Measurements from ENCODE around the gene AQR. TPM values are rescaled to one million over a fixed set of nuclear protein-coding genes. Genes with fewer than 3 reads are reported as not detected.
"Not testable (repeated sequence)": the region's sequence is repeated elsewhere in the genome, so short reads cannot be mapped to it uniquely, and the experiment has no call there.

AQR gene
- total RNA-seq, 2 donors from 2014 or later = 12.5 to 14.5 TPM

- Histone ChIP-seq H3K4me3 (no peak overlapping the region), H3K36me3 (no peaks in the 10 kb centered on the region), H3K27me3 (no peaks in the 10 kb centered on the region), H3K4me1 (no peaks in the 10 kb centered on the region), H3K27ac (no peak overlapping the region), H3K9me3 (no peaks in the 10 kb centered on the region)
- DNase-seq (ENCODE audit: low spot score) = no peak
- no peak for TF ChIP-seq CTCF (IDR thresholded peaks at IDR 0.05)
Measured at GRCh38 chr15:34976743-34977142, 7.2 kb upstream of the AQR start.

DNA sequence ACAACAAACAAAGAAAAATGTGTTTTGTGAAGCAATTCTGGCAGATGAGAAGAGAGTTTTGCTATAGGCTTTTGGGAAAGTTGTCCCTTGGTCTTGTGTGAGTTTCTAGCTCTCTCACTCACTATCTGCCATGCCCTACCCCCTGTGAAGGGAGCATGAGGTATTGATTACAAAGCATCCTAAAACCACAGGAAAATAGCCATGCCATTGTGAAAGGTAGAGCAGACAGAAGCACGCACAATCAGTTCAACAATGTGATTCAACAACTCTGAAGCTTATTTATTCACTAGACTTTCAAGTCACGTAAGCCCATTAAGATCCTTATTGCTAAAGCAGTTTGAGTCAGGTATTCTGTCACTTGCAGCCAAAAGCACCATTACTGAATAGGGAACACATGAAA is 6.5 kb upstream of the AQR start:
- Histone ChIP-seq H3K4me1 (no peaks in the 10 kb centered on the region), H3K36me3 (no peaks in the 10 kb centered on the region), H3K9me3 (no peaks in the 10 kb centered on the region), H3K4me3 (no peak overlapping the region), H3K27ac (no peak overlapping the region), H3K27me3 (no peaks in the 10 kb centered on the region)
- no peak for TF ChIP-seq CTCF (IDR thresholded peaks at IDR 0.05)
- DNase-seq (ENCODE audit: low spot score) = no peak

- H3K4me3 ChIP-seq = no peak overlapping the region
- H3K27me3 ChIP-seq = no peaks in the 10 kb centered on the region
- no peak for TF ChIP-seq CTCF (IDR thresholded peaks at IDR 0.05)
- no peak for DNase-seq (ENCODE audit: low spot score)
- H3K4me1 ChIP-seq = peaks cover 0 to 9% of the 10 kb centered on the region in 2 donors
- H3K27ac ChIP-seq = no peak overlapping the region
- H3K9me3 ChIP-seq = no peaks in the 10 kb centered on the region
- H3K36me3 ChIP-seq = no peaks in the 10 kb centered on the region
Measured at GRCh38 chr15:34973512-34973911, 4.0 kb upstream of the AQR start.

DNA sequence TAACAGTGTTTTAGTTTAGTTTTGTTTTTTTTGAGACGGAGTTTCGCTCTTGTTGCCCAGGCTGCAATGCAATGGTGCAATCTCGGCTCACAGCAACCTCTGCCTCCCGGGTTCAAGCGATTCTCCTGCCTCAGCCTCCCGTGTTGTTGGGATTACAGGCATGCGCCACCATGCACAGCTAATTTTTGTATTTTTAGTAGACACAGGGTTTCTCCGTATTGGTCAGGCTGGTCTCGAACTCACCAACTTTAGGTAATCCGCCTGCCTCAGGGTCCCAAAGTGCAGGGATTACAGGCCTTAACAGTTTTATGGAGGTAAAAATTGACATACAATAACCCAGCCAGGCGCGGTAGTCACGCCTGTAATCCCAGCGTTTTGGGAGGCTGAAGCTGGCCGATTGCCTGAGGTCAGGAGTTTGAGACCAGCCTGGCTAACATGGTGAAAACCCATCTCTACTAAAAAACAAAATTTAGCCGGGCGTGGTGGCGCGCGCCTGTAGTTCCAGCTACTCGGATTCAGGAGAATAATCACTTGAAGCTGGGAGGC is 629 bp upstream of the AQR start:
- DNase-seq (ENCODE audit: low spot score); H3K27me3 ChIP-seq; H3K36me3 ChIP-seq; H3K9me3 ChIP-seq: not testable (repeated sequence)
- Histone ChIP-seq H3K4me3 (peak overlapping the region; percentile 71 to 83), H3K27ac (peak overlapping the region; percentile 75), H3K4me1 (peaks cover 0 to 30% of the 10 kb centered on the region in 2 donors)
- peak in 1 of 2 donors; percentile 1 for TF ChIP-seq CTCF (IDR thresholded peaks at IDR 0.05)

DNA sequence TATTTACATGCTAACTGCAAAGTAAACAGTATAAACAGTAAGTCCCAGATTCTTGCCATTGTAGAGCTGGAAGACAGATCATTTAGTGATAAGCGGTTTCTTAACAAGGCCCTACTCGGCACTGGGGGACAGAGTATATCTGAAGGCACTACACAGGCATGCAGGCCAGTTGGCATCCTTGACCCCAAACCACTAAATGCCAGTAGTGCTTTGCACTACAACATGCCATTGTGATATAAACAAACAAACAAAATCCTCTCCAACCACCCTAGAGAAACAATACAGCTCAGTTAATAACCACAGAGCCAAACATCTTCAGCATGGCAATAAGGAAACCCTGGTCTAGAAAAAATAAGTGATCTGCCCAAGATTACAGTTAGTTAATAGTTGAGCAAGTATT is 5.3 kb downstream of the AQR start:
- DNase-seq (ENCODE audit: low spot score) = no peak
- peaks cover 0 to 26% of the 10 kb centered on the region in 2 donors for H3K4me1 ChIP-seq
- no peak overlapping the region for H3K27ac ChIP-seq
- no peak overlapping the region for H3K4me3 ChIP-seq
- H3K36me3 ChIP-seq = peaks cover 8% of the 10 kb centered on the region
- TF ChIP-seq CTCF (IDR thresholded peaks at IDR 0.05) = no peak
- no peaks in the 10 kb centered on the region for H3K9me3 ChIP-seq
- H3K27me3 ChIP-seq = no peaks in the 10 kb centered on the region

- Histone ChIP-seq H3K27me3 (no peaks in the 10 kb centered on the region), H3K27ac (no peak overlapping the region), H3K4me1 (no peaks in the 10 kb centered on the region), H3K9me3 (no peaks in the 10 kb centered on the region), H3K36me3 (peaks cover 21% of the 10 kb centered on the region), H3K4me3 (no peak overlapping the region)
- DNase-seq (ENCODE audit: low spot score) = no peak
- no peak for TF ChIP-seq CTCF (IDR thresholded peaks at IDR 0.05)
Measured at GRCh38 chr15:34953851-34954250, 15.7 kb downstream of the AQR start.
